Measurements from ENCODE around the gene PABPC1L.

The PABPC1L gene

GRCh38 chr20:44928595-44928994, 18.7 kb downstream of the PABPC1L start:
- Histone ChIP-seq H3K4me1 (ENCODE audit: low read length) (no peaks in the 10 kb centered on the region), H4K20me1 (ENCODE audit: insufficient read depth, low read length) (no peaks in the 10 kb centered on the region), H3K4me2 (ENCODE audit: low read depth, low read length) (no peak overlapping the region), H3K27me3 (replicated peaks; ENCODE audit: insufficient read depth, low read length) (no peaks in the 10 kb centered on the region), H3K9ac (ENCODE audit: low read length) (no peak overlapping the region), H3K36me3 (replicated peaks; ENCODE audit: insufficient read depth, low read length) (no peaks in the 10 kb centered on the region), H3K4me3 (ENCODE audit: low read length) (no peak overlapping the region), H3K79me2 (ENCODE audit: low read length) (no peaks in the 10 kb centered on the region), H2AFZ (ENCODE audit: low read length) (no peak overlapping the region), H3K9me2 (replicated peaks; ENCODE audit: insufficient read depth, low read length) (no peaks in the 10 kb centered on the region), H3K9me3 (replicated peaks; ENCODE audit: insufficient read depth, low read length) (no peaks in the 10 kb centered on the region), H3F3A (ENCODE audit: insufficient read depth, low read length) (no peaks in the 10 kb centered on the region), H3K27ac (ENCODE audit: low read length) (no peak overlapping the region)
- TF ChIP-seq CTCF (IDR thresholded peaks at IDR 0.05; ENCODE audit: low read length) (no peak), EZH2phosphoT487 (IDR thresholded peaks at IDR 0.05; ENCODE audit: low read length) (no peak), EZH2 (optimal IDR thresholded peaks at IDR 0.05; ENCODE audit: low read depth, low read length) (no peak)
- DNase-seq, result no peak

GRCh38 chr20:44930517-44931168, 20.8 kb downstream of the PABPC1L start:
- TF ChIP-seq CTCF (IDR thresholded peaks at IDR 0.05; ENCODE audit: low read length) (no peak), EZH2phosphoT487 (IDR thresholded peaks at IDR 0.05; ENCODE audit: low read length) (no peak), EZH2 (optimal IDR thresholded peaks at IDR 0.05; ENCODE audit: low read depth, low read length) (no peak)
- no peaks in the 10 kb centered on the region for H3K9me2 ChIP-seq (replicated peaks; ENCODE audit: insufficient read depth, low read length)
- no peaks in the 10 kb centered on the region for H3K9me3 ChIP-seq (replicated peaks; ENCODE audit: insufficient read depth, low read length)
- H3K9ac ChIP-seq (ENCODE audit: low read length), result no peak overlapping the region
- no peaks in the 10 kb centered on the region for H3K36me3 ChIP-seq (replicated peaks; ENCODE audit: insufficient read depth, low read length)
- H4K20me1 ChIP-seq (ENCODE audit: insufficient read depth, low read length), result no peaks in the 10 kb centered on the region
- no peak overlapping the region for H2AFZ ChIP-seq (ENCODE audit: low read length)
- no peaks in the 10 kb centered on the region for H3K27me3 ChIP-seq (replicated peaks; ENCODE audit: insufficient read depth, low read length)
- no peaks in the 10 kb centered on the region for H3K4me1 ChIP-seq (ENCODE audit: low read length)
- no peak overlapping the region for H3K4me3 ChIP-seq (ENCODE audit: low read length)
- no peaks in the 10 kb centered on the region for H3K79me2 ChIP-seq (ENCODE audit: low read length)
- no peak overlapping the region for H3K4me2 ChIP-seq (ENCODE audit: low read depth, low read length)
- DNase-seq, result no peak
- no peak overlapping the region for H3K27ac ChIP-seq (ENCODE audit: low read length)
- no peaks in the 10 kb centered on the region for H3F3A ChIP-seq (ENCODE audit: insufficient read depth, low read length)

GRCh38 chr20:44931911-44932310, 22.1 kb downstream of the PABPC1L start:
- no peaks in the 10 kb centered on the region for H3K36me3 ChIP-seq (replicated peaks; ENCODE audit: insufficient read depth, low read length)
- H4K20me1 ChIP-seq (ENCODE audit: insufficient read depth, low read length), result no peaks in the 10 kb centered on the region
- TF ChIP-seq EZH2 (optimal IDR thresholded peaks at IDR 0.05; ENCODE audit: low read depth, low read length) (no peak), EZH2phosphoT487 (IDR thresholded peaks at IDR 0.05; ENCODE audit: low read length) (no peak), CTCF (IDR thresholded peaks at IDR 0.05; ENCODE audit: low read length) (no peak)
- H3F3A ChIP-seq (ENCODE audit: insufficient read depth, low read length), result no peaks in the 10 kb centered on the region
- no peak overlapping the region for H3K9ac ChIP-seq (ENCODE audit: low read length)
- H2AFZ ChIP-seq (ENCODE audit: low read length), result no peak overlapping the region
- H3K27me3 ChIP-seq (replicated peaks; ENCODE audit: insufficient read depth, low read length), result no peaks in the 10 kb centered on the region
- no peak for DNase-seq
- H3K4me2 ChIP-seq (ENCODE audit: low read depth, low read length), result no peak overlapping the region
- H3K27ac ChIP-seq (ENCODE audit: low read length), result no peak overlapping the region
- H3K79me2 ChIP-seq (ENCODE audit: low read length), result no peaks in the 10 kb centered on the region
- H3K4me1 ChIP-seq (ENCODE audit: low read length), result no peaks in the 10 kb centered on the region
- H3K4me3 ChIP-seq (ENCODE audit: low read length), result no peak overlapping the region
- H3K9me3 ChIP-seq (replicated peaks; ENCODE audit: insufficient read depth, low read length), result no peaks in the 10 kb centered on the region
- no peaks in the 10 kb centered on the region for H3K9me2 ChIP-seq (replicated peaks; ENCODE audit: insufficient read depth, low read length)

Data from MM.1S (cell line).